Adipocyte (in vitro differentiated cells): ENCODE measurements around the gene ATPAF1.

Source experiments
- DNase-seq: peaks from one replicate; pipeline ENCODE4 v3.0.0-alpha.2; 2015; ENCODE audit warnings: low read depth
- H3K27me3 ChIP-seq: replicated peaks from 2 replicates; pipeline ENCODE4 v1.7.0; 2013; ENCODE audit warnings: mild to moderate bottlenecking, low read length, moderate library complexity; ENCODE audit not compliant: control insufficient read depth, insufficient read depth
- H3K36me3 ChIP-seq: 2 replicates; pipeline ENCODE4 v1.7.0; 2013; ENCODE audit warnings: low read length, mild to moderate bottlenecking, moderate library complexity; ENCODE audit not compliant: control insufficient read depth, insufficient read depth, severe bottlenecking
- H3K4me1 ChIP-seq: 2 replicates; pipeline ENCODE4 v1.7.0; 2013; ENCODE audit warnings: mild to moderate bottlenecking, low read length, moderate library complexity; ENCODE audit not compliant: control insufficient read depth, insufficient read depth
- H3K4me3 ChIP-seq: 2 replicates; pipeline ENCODE4 v1.7.0; 2013; ENCODE audit warnings: mild to moderate bottlenecking, low read length, moderate library complexity
- H3K9ac ChIP-seq: 2 replicates; pipeline ENCODE4 v1.7.0; 2013; ENCODE audit warnings: mild to moderate bottlenecking, low read length, moderate library complexity
- H3K9me3 ChIP-seq: 2 replicates; pipeline ENCODE4 v1.7.0; 2013; ENCODE audit warnings: mild to moderate bottlenecking, low read length, moderate library complexity; ENCODE audit not compliant: control insufficient read depth

The ATPAF1 gene

DNA sequence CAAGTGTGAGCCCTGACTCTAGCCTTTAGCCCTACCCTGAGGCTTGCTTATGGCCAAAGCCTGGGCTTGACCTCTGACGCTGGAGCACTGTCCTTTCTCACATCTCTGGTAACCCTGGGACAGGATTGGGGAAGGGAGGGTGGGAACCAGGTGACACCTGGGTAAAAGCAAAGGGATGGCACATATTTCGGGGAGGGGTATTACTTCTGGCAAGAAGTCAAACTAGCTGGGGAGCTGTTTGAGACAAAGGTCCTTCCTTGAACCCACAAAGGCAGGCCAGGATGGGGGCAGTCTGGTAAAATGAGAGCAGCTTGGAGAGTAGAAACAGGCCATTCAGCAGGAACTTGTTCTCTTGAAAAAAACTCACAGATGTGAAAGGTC lies 53.6 kb downstream of the ATPAF1 start:
- Histone ChIP-seq H3K4me3 (no peak overlapping the region), H3K9me3 (no peaks in the 10 kb centered on the region), H3K4me1 (peaks cover 32% of the 10 kb centered on the region), H3K27me3 (peaks cover 5% of the 10 kb centered on the region), H3K36me3 (peaks cover 10% of the 10 kb centered on the region), H3K9ac (no peak overlapping the region)
- no peak for DNase-seq

DNA sequence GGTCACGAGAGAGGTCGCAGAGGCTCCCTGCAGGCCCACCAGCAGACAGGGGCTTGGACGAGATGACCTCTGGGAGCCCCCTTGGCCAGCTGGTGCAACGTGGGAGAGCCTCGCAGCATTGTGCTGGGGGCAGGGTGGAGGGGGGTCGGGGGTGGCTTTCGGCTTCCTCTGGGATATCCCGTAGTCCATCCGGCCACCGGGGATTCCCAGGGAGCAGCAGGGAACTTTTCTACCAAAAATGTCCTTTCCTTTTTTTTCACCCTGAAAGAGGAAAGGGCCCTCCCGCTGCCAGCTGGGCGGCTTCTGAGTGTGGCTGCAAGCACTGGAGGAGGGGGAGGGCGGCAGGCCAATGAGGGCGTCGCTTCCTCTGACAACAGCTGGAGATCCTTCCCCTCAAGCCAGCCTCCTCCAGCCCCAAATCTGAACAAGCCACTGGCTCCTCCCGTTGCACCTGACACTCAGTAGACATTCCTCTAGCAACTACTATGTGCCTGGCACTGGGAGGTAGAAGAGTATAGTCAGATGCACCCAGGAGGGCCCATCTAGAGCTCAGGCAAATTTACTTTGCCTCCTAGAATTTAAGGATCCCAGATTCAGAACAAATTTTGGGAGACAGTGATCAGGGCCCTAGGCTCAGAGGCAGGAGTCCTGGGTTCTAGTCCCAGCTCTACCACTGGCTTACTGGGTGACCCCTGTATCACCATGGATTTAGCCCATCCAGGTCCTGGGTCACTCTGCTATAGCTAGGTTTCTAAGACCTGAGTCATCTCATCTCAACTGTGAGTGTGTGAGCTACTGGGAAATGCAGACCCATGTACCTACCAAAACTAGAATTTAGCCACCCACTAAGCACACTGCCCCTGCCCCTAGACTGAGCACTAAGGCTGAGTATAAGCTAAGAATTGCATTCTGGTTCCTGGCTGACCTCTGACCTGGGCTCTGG lies 54.2 kb downstream of the ATPAF1 start:
- Histone ChIP-seq H3K9ac (peak overlapping the region; percentile 56), H3K4me1 (peaks cover 32% of the 10 kb centered on the region), H3K4me3 (peak overlapping the region; percentile 52), H3K27me3 (peaks cover 4% of the 10 kb centered on the region), H3K9me3 (no peaks in the 10 kb centered on the region), H3K36me3 (peaks cover 16% of the 10 kb centered on the region)
- peak; percentile 80 for DNase-seq

DNA sequence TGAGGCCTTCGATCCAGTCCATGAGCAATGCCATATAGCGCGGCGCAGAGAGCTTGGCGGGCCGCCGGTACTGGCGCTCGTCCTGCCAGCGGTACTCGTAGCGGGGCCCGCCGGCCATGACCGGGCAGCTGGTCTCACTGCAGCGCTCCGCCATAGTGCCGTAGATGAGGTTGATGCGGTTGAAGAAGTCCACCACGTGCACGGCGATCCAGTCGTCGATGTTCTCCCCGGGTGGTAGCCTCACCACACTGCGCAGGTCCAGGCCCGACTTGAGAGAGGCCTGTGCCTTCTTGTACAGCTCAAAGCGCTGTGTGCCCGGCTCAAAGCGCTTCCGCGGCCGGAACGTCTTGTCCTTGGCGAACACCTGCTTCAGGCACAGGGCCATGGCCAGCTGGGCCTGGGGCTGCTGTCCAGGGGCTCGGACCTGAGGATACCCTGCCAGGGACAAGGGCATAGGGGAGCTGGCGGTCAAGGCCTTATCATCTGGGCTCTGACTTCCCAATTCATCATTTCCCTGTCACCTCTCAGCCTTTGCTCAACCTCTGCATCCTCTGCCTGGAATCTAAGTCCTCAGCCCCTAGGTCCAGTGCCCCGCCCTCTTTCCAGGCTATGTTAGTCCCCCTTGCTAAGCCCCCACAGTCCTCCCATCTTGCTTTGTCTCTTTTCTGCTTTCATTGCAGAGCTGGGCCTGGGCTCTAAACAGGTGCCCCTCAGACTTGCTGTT lies 55.1 kb downstream of the ATPAF1 start:
- DNase-seq = no peak

DNA sequence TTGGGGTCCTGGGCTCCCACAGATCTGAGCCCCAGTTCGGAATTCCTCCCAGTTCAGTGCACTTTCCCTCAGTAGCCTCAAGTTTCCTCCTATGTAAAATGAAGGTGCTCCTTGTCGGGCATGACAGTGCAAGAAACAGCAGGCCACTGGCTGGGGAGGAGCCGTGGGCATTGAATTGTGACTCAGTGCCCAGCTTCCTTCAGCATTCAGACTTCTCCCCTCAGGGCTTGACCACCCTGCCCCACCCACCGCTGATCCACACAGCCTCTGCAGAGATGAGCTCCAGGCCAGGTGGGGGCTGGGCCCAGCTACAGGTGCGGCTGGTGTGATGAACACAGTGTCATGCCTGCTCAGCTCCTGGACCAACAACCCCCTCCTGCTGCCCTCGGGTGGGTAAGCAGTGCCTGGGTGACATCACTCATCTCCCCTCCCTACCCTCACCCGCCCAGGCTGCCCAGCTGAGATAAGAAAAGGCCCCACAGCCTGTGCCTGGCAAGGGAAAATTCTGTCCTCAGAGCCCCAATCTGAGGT lies 56.4 kb downstream of the ATPAF1 start:
- Histone ChIP-seq H3K36me3 (peaks cover 28% of the 10 kb centered on the region), H3K4me1 (peaks cover 38% of the 10 kb centered on the region), H3K27me3 (no peaks in the 10 kb centered on the region), H3K9ac (no peak overlapping the region), H3K9me3 (no peaks in the 10 kb centered on the region), H3K4me3 (no peak overlapping the region)
- DNase-seq = peak; percentile 29

More for the DNA sequence above, 55.1 kb downstream of the ATPAF1 start:
- H3K9me3 ChIP-seq = no peaks in the 10 kb centered on the region
- H3K9ac ChIP-seq = peak overlapping the region; percentile 56
- H3K36me3 ChIP-seq = peaks cover 25% of the 10 kb centered on the region
- peaks cover 1% of the 10 kb centered on the region for H3K27me3 ChIP-seq
- H3K4me3 ChIP-seq = peak overlapping the region; percentile 52
- H3K4me1 ChIP-seq = peaks cover 32% of the 10 kb centered on the region

DNA sequence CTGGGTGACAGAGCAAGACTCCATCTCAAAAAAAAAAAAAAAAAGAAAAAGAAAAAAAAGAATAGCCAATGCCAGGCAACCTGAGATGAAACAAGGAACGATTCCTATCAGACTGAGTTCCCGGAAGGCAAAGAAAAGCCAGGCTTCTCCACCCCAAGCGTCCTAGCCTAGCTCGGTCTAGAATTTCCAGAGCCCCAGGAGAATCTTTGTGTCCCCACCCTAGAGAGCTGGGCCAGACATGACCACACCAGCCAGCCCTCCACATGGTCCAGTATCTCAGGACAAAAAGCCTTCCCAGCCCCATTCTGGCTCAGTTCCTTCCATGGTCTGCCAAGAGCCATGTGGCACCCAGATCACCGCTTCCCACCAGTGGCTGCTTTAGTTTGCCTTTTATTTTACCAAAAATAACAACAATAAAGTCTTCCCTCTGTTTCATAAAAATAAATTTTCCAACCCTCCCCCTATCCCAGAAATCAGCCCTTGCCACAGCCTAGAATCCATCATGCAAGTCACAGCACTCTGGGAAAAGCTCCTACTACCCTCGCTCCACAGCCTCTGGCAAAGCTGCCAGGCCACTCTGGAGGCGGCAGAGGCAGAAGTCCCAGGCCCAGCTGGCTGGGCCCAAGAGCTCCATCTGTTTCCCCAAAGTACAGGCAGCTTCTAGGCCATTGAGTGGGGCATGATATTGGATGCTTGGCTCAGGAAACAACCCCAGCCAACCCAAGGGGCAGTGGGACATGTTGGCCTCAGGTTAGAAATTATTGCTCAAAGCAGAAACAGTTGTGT lies 60.6 kb downstream of the ATPAF1 start:
- no peak for DNase-seq
- no peak overlapping the region for H3K9ac ChIP-seq
- no peaks in the 10 kb centered on the region for H3K27me3 ChIP-seq
- H3K4me3 ChIP-seq = no peak overlapping the region
- peaks cover 28% of the 10 kb centered on the region for H3K36me3 ChIP-seq
- peaks cover 23% of the 10 kb centered on the region for H3K4me1 ChIP-seq
- no peaks in the 10 kb centered on the region for H3K9me3 ChIP-seq

DNA sequence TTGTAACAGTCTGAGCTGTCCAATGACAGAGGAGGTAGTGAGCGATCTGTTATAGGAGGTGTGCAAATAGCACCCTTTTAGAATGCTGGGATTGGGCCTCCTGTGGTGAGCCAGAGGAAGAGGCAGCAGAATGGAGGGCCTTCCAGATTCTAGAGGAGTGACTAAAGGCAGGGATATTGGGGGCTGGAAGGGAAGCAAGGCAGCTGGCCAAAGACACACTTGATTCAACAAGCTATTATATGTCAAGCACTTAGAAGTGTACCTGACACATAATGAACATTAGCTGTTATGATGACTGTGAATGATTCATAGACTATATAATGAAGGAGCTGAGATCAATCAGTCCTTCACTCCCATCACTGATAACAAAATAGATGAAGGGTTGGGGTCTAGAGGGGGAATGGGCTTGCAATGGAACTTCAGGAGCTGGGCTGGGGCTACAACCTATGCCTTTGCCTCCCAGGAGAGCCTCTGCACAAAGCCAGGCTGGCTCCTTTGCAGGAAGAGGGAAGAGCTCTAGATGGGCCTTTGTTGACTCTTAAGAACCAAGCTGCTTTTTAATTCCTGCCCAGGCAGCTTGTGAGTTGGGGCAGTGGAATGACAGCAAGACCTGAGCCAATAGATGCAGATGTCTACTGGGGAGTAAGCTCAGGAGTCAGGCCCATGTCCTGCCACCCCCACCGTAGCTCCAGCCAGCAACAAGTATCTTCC lies 61.8 kb downstream of the ATPAF1 start:
- Histone ChIP-seq H3K36me3 (peaks cover 26% of the 10 kb centered on the region), H3K27me3 (no peaks in the 10 kb centered on the region), H3K9ac (no peak overlapping the region), H3K4me1 (peaks cover 19% of the 10 kb centered on the region), H3K4me3 (no peak overlapping the region), H3K9me3 (no peaks in the 10 kb centered on the region)
- no peak for DNase-seq

DNA sequence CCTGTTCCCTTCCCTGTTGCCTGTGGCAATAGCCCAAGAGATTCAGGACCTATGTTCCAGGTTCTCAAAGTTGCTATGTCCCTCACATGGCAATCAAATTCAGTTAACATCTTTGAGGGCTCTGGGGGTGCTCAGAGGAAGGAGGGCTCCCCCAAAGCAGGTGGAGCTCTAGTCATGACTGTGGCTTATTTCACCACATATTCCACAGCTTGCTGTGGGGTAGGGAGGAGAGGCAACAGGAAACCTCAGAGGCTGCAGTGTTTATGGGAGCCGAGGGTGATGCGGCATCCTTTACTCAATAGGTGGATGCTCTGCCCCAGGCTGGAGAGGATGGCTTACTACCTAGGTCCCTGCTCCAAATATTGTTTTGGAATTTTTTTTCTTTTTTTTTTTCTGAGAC lies 62.9 kb downstream of the ATPAF1 start:
- Histone ChIP-seq H3K36me3 (peaks cover 23% of the 10 kb centered on the region), H3K4me1 (peaks cover 18% of the 10 kb centered on the region), H3K9ac (no peak overlapping the region), H3K9me3 (no peaks in the 10 kb centered on the region), H3K4me3 (no peak overlapping the region), H3K27me3 (no peaks in the 10 kb centered on the region)
- no peak for DNase-seq

DNA sequence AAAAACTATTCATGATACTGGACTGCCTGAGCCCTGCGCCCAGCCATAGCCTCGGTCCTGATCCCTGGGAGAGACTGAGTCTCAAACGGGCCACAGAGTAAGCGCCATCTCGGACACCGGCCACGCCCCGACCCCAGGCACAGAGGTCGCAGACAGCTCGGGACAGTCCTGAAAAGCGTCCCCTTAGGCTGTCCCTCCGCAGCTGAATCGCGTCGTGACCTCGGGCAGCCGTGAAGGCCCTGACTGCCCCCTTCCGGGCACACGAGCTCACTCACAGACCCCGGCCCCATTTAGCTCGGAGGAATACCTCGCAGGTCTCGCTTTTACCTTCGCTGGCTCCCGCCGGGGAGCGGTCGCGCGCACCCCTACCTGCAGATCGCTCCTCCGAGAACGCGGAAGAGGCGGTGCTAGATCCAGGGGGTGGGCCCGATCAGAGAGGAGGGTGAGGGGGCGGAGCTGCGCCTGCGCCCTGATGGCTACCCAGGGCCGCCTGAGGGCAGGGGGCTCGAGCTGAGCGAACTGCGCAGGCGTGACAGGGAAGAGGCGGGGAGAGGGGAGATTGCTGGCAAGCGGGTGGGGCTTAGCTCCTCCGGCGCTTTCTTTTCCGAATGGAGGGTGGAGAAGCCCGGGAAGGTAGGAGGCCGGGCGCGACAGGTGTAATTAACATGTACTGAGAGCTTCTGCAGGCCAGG lies 64.2 kb downstream of the ATPAF1 start, which contains the start of gene MKNK1:
MKNK1 (minus strand) TSS at position 411 of the 692 bp plus-strand sequence. CDS start 20,941 bp downstream, outside the sequence.
- Histone ChIP-seq H3K4me3 (peak within 1 kb of the TSS; percentile 98), H3K4me1 (peaks cover 18% of the 10 kb centered on the region), H3K27me3 (no peaks in the 10 kb centered on the region), H3K9ac (peak within 1 kb of the TSS; percentile 96), H3K36me3 (peaks cover 13% of the 10 kb centered on the region), H3K9me3 (no peaks in the 10 kb centered on the region)
- peak; percentile 99 for DNase-seq

DNA sequence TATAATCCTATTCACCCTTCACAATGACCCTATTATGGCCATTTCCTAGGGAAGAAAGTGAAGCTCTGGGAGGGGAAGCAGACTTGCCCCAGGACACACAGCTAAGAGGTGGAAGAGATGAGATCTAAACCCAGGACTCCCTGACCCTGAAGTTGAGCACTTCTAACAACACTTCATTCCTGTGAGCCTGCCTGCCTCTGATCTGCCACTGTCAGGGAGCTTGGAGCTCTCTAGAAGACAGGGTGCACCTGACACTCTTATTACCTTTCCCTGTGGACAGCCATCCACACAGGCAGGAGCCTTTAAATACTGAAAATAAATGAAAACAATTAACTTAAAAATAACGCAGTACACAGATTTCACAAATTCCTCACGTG lies 64.7 kb downstream of the ATPAF1 start:
- Histone ChIP-seq H3K36me3 (peaks cover 7% of the 10 kb centered on the region), H3K9ac (peak overlapping the region; percentile 96), H3K4me3 (peak overlapping the region; percentile 98), H3K27me3 (no peaks in the 10 kb centered on the region), H3K9me3 (no peaks in the 10 kb centered on the region), H3K4me1 (peaks cover 18% of the 10 kb centered on the region)
- DNase-seq = peak; percentile 12
